ENCODE measurements around the gene KLHL2. TPM values are rescaled to one million over a fixed set of nuclear protein-coding genes. Genes with fewer than 3 reads are reported as not detected.

KLHL2 gene
- total RNA-seq, 1 experiment from 2014 or later: 12.4 TPM

- Mint-ChIP-seq H3K27ac (no peak overlapping the region), H3K9me3 (peaks cover 17% of the 10 kb centered on the region), H3K36me3 (0 out of 2 replicates have a peak, but pooled peaks cover 3% of the 10 kb centered on the region), H3K4me3 (no peak overlapping the region), H3K27me3 (ENCODE audit: low read depth) (no peaks in the 10 kb centered on the region; the same call in 1 of the 2 replicates), H3K4me1 (no peaks in the 10 kb centered on the region)
- CTCF ChIA-PET: interaction anchor here (1.2 to 7.7 kb wide), 2 partner anchors 8 to 217 kb away, joined by 5 to 123 read pairs; no protein-coding TSS in a partner anchor
- DNase-seq (ENCODE audit: low spot score) (no peak), ATAC-seq (no peak)
- TF ChIP-seq NFE2L1 (CRISPR knock-in tag; IDR thresholded peaks at IDR 0.05) (no peak), MLX (CRISPR knock-in tag; IDR thresholded peaks at IDR 0.05) (no peak), MAX (CRISPR knock-in tag; IDR thresholded peaks at IDR 0.05) (no peak), NR1H2 (CRISPR knock-in tag; IDR thresholded peaks at IDR 0.05) (no peak), ZNF138 (CRISPR knock-in tag; conservative IDR thresholded peaks at IDR 0.05) (no peak), PRRX2 (CRISPR knock-in tag; IDR thresholded peaks at IDR 0.05) (no peak), CTCF (IDR thresholded peaks at IDR 0.05) (no peak), ZNF532 (CRISPR knock-in tag; IDR thresholded peaks at IDR 0.05; ENCODE audit: borderline replicate concordance) (no peak), ETV6 (CRISPR knock-in tag; IDR thresholded peaks at IDR 0.05) (no peak), FOXK1 (CRISPR knock-in tag; IDR thresholded peaks at IDR 0.05) (no peak), ESRRA (CRISPR knock-in tag; IDR thresholded peaks at IDR 0.05; ENCODE audit: borderline replicate concordance) (no peak), NR3C1 (CRISPR knock-in tag; conservative IDR thresholded peaks at IDR 0.05; ENCODE audit: low read depth) (no peak)
- POLR2A ChIA-PET: no interaction called here
Observed at GRCh38 chr4:165347647-165348569, 140.5 kb downstream of the KLHL2 start.

- no peaks in the 10 kb centered on the region for H3K4me1 Mint-ChIP-seq
- no peak overlapping the region for H3K27ac Mint-ChIP-seq
- ChIA-PET CTCF (interaction anchor here (0.8 to 3.0 kb wide), 7 partner anchors 9 to 239 kb away, joined by 3 to 11 read pairs (median 8); partner anchors contain the start of genes CPE and TMEM192), POLR2A (no interaction called here)
- no peak overlapping the region for H3K4me3 Mint-ChIP-seq
- H3K9me3 Mint-ChIP-seq: peaks cover 23% of the 10 kb centered on the region
- ATAC-seq (peak; percentile 43; the same call in 1 of the 2 replicates), DNase-seq (ENCODE audit: low spot score) (peak; percentile 38)
- H3K27me3 Mint-ChIP-seq (ENCODE audit: low read depth): no peaks in the 10 kb centered on the region; the same call in 1 of the 2 replicates
- peaks cover 12% of the 10 kb centered on the region; the same call in 1 of the 2 replicates for H3K36me3 Mint-ChIP-seq
- TF ChIP-seq ESRRA (CRISPR knock-in tag; IDR thresholded peaks at IDR 0.05; ENCODE audit: borderline replicate concordance): no peak
- TF ChIP-seq ATF6 (CRISPR knock-in tag; IDR thresholded peaks at IDR 0.05): no peak
- TF ChIP-seq FOXP1 (CRISPR knock-in tag; IDR thresholded peaks at IDR 0.05; ENCODE audit: borderline replicate concordance): no peak
- TF ChIP-seq E2F4 (CRISPR knock-in tag; IDR thresholded peaks at IDR 0.05; ENCODE audit: borderline replicate concordance, low read depth): no peak
- TF ChIP-seq SMAD4 (CRISPR knock-in tag; IDR thresholded peaks at IDR 0.05): no peak
- TF ChIP-seq PRDM15 (CRISPR knock-in tag; IDR thresholded peaks at IDR 0.05): no peak
Observed at GRCh38 chr4:165351359-165352130, 144.2 kb downstream of the KLHL2 start.

Measured in WTC11 (cell line).